ENCODE results near the gene TMEM63C.

Gene TMEM63C

GRCh38 chr14:77231721-77232120, 50.1 kb downstream of the TMEM63C start:
- no peaks in the 10 kb centered on the region for H3K9me3 ChIP-seq (ENCODE audit: insufficient read depth, low read length)
- H3K9ac ChIP-seq (ENCODE audit: low read length), result no peak overlapping the region
- no peak overlapping the region for H3K27ac ChIP-seq (ENCODE audit: low read depth, low read length)
- H3K27me3 ChIP-seq (ENCODE audit: low read length), result no peaks in the 10 kb centered on the region
- H2AFZ ChIP-seq (ENCODE audit: low read depth, low read length, severe bottlenecking), result no peak overlapping the region
- H3K79me2 ChIP-seq (ENCODE audit: insufficient read depth, low read length), result no peaks in the 10 kb centered on the region
- no peaks in the 10 kb centered on the region for H3K9me2 ChIP-seq (replicated peaks; ENCODE audit: insufficient read depth, low read length)
- no peaks in the 10 kb centered on the region for H3F3A ChIP-seq (ENCODE audit: insufficient read depth)
- H3K36me3 ChIP-seq (ENCODE audit: low read length), result no peaks in the 10 kb centered on the region
- H4K20me1 ChIP-seq (ENCODE audit: low read depth, low read length), result no peaks in the 10 kb centered on the region
- H3K4me2 ChIP-seq (ENCODE audit: low read depth, low read length, poor library complexity, severe bottlenecking), result no peak overlapping the region
- H3K4me3 ChIP-seq (ENCODE audit: insufficient read depth, low read length, poor library complexity, severe bottlenecking), result no peak overlapping the region
- TF ChIP-seq CTCF (IDR thresholded peaks at IDR 0.05; ENCODE audit: insufficient read depth, low read length, poor library complexity, severe bottlenecking), result no peak
- no peak for TF ChIP-seq EZH2phosphoT487 (conservative IDR thresholded peaks at IDR 0.05; ENCODE audit: low read length)

- Histone ChIP-seq H3K9me2 (replicated peaks; ENCODE audit: insufficient read depth, low read length) (no peaks in the 10 kb centered on the region), H3K9me3 (ENCODE audit: insufficient read depth, low read length) (no peaks in the 10 kb centered on the region), H3K4me2 (ENCODE audit: low read depth, low read length, poor library complexity, severe bottlenecking) (no peak overlapping the region), H3K79me2 (ENCODE audit: insufficient read depth, low read length) (no peaks in the 10 kb centered on the region), H3K27me3 (ENCODE audit: low read length) (no peaks in the 10 kb centered on the region), H3K4me3 (ENCODE audit: insufficient read depth, low read length, poor library complexity, severe bottlenecking) (no peak overlapping the region), H3K9ac (ENCODE audit: low read length) (no peak overlapping the region), H4K20me1 (ENCODE audit: low read depth, low read length) (no peaks in the 10 kb centered on the region), H3K36me3 (ENCODE audit: low read length) (no peaks in the 10 kb centered on the region), H3F3A (ENCODE audit: insufficient read depth) (no peaks in the 10 kb centered on the region), H2AFZ (ENCODE audit: low read depth, low read length, severe bottlenecking) (no peak overlapping the region), H3K27ac (ENCODE audit: low read depth, low read length) (no peak overlapping the region)
- no peak for TF ChIP-seq EZH2phosphoT487 (conservative IDR thresholded peaks at IDR 0.05; ENCODE audit: low read length)
- no peak for TF ChIP-seq CTCF (IDR thresholded peaks at IDR 0.05; ENCODE audit: insufficient read depth, low read length, poor library complexity, severe bottlenecking)
These were observed 55.2 kb downstream of the TMEM63C start for GRCh38 chr14:77236814-77237213.

GRCh38 chr14:77238356-77238755, 56.8 kb downstream of the TMEM63C start:
- Histone ChIP-seq H3K9me3 (ENCODE audit: insufficient read depth, low read length) (no peaks in the 10 kb centered on the region), H3F3A (ENCODE audit: insufficient read depth) (no peaks in the 10 kb centered on the region), H3K27me3 (ENCODE audit: low read length) (no peaks in the 10 kb centered on the region), H3K4me2 (ENCODE audit: low read depth, low read length, poor library complexity, severe bottlenecking) (no peak overlapping the region), H3K27ac (ENCODE audit: low read depth, low read length) (no peak overlapping the region), H3K36me3 (ENCODE audit: low read length) (no peaks in the 10 kb centered on the region), H3K9ac (ENCODE audit: low read length) (no peak overlapping the region), H3K79me2 (ENCODE audit: insufficient read depth, low read length) (no peaks in the 10 kb centered on the region), H3K4me3 (ENCODE audit: insufficient read depth, low read length, poor library complexity, severe bottlenecking) (no peak overlapping the region), H2AFZ (ENCODE audit: low read depth, low read length, severe bottlenecking) (no peak overlapping the region), H4K20me1 (ENCODE audit: low read depth, low read length) (no peaks in the 10 kb centered on the region), H3K9me2 (replicated peaks; ENCODE audit: insufficient read depth, low read length) (no peaks in the 10 kb centered on the region)
- no peak for TF ChIP-seq EZH2phosphoT487 (conservative IDR thresholded peaks at IDR 0.05; ENCODE audit: low read length)
- TF ChIP-seq CTCF (IDR thresholded peaks at IDR 0.05; ENCODE audit: insufficient read depth, low read length, poor library complexity, severe bottlenecking), result no peak
